Midbrain (tissue), 1 donor: ENCODE data around the gene DCC.

Experiments used
- DNase-seq: peaks from one replicate; lab custom pipeline; 2025; lab: John Stamatoyannopoulos, UW

The DCC gene

GRCh38 chr18:52339891-52340371 lies at the start of gene DCC:
Gene DCC, plus strand, starts transcription at chr18:52340197. Its CDS starts 591 bp downstream, at chr18:52340788.
- DNase-seq: peak; percentile 73

GRCh38 chr18:52310651-52311050 lies 29.3 kb upstream of the DCC start:
- DNase-seq: no peak

DNA sequence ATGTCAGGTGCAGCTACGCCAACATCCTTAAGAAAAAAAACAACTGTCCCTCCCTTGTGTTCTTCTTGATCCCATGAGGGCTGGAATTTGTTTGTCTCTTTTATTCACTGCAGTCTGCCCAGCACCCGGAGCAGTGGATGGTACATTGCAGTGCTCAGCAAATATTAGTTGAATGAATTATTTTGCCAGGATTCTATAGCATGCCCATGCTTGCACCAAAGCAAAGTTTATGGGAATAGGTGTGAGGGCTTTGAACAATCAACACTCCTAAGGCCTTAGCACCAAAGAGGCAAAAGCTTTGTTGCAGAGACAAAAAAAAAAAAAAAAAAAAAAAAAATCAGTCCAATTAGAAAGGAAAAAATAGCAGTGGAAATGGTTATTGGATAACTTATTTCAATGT lies 28.7 kb upstream of the DCC start:
- no peak for DNase-seq

GRCh38 chr18:52312346-52312745 lies 27.7 kb upstream of the DCC start:
- no peak for DNase-seq

DNA sequence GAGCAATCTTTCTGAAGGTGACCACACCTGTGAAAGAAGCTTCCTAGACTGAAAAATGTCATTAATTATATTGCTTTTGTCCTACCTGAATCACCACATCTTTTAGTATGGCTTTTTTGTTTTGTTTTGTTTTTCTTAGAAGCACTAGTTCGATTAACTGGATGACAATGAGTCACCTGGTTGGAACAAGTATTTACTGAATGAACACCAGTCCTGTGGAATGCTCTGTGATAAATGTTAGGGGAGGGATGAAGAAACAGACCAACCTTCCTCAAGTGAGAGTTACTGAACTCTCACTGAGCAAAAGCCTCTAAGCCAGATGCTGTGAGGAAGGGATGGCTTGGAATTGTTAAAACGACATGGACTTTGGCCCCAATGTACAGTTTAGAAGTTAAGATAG lies 26.8 kb upstream of the DCC start:
- no peak for DNase-seq

DNA sequence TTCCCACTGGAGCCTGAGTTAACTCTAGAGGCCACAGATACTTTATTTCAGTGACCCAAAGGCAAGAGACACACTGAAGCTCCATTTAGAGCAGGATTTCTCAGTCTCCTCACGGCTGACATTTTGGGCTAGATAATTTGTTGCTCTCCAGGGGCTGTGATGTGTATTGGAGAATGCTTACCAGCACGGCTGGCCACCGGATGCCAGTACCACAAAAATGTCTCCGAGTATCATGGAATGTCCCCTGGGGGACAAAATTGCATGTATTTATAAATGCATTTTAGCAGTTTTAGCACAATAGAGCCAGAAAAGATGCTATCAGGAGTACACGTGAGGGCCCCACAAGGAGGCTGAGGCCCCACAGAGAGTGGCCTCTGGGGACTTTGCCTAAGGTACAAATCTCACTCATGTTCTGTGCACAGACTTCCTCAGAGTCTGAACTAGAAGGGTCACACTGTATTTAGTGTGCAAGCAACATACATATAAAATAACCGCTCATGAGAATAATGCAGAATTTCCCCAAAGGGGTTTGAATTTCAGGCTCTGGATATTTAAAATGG lies 20.5 kb upstream of the DCC start:
- DNase-seq: no peak

GRCh38 chr18:52322307-52322706 lies 17.7 kb upstream of the DCC start:
- no peak for DNase-seq

DNA sequence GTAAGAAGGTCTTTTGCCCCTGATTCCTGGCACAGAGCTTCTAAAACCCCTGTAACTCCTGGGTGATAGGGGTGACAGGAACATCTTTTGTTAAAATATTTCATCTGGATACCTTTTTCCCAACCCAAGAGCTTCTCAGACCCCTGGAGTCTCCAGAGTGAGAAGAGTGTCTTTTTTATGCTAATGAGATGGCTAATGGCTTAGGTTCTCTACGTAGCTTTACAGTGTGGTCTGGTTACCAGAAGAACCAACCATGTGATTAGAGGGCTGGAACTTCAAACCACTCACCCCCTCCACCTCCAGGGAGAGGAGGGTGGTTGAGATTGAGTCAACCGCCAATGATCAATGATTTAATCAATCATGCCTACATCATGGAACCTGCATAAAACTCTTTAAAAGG lies 16.2 kb upstream of the DCC start:
- DNase-seq: no peak

DNA sequence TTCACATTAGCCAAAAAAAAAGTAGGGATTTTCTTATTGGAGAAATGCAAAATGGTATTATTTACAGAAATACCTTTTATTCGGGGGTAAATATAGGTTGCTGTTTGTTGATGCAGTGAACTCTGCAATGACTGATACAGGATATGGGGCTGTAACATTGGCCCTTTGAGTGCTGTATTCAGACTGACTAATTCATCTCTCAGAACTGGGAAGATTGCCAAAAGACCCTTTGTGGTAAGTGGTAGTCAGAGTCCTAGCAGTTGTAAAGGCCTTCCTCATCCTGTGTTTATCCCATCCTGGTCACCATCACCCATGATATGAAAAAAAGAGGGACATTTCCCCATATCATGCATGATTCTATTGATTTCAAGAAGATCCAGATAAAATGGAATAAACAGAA lies 14.0 kb upstream of the DCC start:
- no peak for DNase-seq

DNA sequence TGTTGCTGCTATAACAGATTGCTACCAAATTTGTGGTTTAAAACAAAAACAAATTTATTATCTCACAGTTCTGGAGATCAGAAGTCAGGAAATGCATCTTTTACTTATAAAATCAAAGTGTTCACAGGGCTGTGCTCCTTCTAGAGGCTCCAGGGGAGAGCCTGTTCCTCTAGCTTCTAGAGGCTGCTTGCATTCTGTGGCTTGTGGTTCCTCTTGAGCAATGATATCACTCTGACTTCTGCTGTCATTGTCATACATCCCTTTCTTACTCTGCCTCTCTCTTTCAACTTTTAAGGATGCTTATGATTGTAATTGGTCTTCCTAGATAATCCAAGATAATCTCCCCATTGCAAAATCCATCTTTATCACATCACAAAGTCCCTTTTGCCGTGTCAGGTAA lies 6.1 kb upstream of the DCC start:
- no peak for DNase-seq

- DNase-seq: no peak
Observed at GRCh38 chr18:52334307-52334706, 5.7 kb upstream of the DCC start.

- DNase-seq: no peak
Observed at GRCh38 chr18:52334896-52335295, 5.1 kb upstream of the DCC start.

- DNase-seq: no peak
Observed at GRCh38 chr18:52337276-52337675, 2.7 kb upstream of the DCC start.

DNA sequence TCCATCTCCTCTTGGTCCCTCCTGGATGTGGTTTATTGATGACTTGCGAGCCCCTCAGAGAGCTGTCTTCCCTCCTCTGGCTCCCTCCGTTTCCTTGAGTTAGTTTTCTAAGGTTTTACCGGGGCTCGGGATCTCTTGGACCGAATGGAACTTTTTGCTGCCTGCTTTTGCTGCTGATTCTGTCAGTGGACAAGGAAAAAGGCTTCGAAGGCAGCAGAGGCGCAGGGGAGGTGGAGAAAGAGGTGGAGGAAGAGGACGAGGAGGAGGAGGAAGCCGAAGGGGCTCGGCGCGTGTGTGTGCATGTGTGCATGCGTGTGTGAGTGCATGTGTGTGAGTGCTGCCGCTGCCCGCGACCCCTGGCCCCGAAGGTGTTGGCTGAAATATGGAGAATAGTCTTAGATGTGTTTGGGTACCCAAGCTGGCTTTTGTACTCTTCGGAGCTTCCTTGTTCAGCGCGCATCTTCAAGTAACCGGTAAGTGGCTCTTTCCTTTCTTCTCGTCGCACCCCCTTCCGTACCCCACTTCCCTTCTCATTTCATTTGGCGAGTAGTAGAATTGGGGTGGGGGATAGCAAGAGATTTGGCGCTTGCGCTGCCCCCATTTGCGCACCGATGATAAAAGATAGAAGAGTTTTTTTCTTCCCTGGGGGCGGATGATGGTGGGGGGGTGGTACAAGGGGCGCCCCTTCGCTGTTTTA lies 557 bp downstream of the DCC start:
- DNase-seq: no peak

- no peak for DNase-seq
Observed at GRCh38 chr18:52341103-52341432, 1.1 kb downstream of the DCC start.

GRCh38 chr18:52341608-52342381 lies 1.8 kb downstream of the DCC start:
- peak; percentile 49 for DNase-seq

- no peak for DNase-seq
Observed at GRCh38 chr18:52342456-52342855, 2.5 kb downstream of the DCC start.

DNA sequence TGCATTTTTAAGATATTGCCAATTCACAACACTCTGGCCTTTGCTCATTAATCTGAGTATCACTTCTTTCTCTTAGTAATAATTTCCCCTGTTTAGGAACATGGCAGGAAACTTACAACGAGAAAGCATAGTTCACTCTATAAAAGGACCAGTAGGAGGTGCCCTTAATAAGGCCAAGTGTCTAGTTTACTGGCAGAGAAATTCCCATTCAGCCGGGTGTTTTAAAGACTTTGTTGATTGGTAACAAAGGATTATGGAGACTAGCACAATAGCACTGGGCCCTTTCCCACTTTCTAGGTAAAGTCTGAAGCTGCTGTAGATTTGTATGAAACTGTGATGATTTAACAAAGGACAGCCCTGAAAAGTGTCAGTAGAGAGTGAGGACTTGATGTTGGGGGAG lies 3.1 kb downstream of the DCC start:
- peak; percentile 76 for DNase-seq

- no peak for DNase-seq
Observed at GRCh38 chr18:52343731-52344340, 3.8 kb downstream of the DCC start.

DNA sequence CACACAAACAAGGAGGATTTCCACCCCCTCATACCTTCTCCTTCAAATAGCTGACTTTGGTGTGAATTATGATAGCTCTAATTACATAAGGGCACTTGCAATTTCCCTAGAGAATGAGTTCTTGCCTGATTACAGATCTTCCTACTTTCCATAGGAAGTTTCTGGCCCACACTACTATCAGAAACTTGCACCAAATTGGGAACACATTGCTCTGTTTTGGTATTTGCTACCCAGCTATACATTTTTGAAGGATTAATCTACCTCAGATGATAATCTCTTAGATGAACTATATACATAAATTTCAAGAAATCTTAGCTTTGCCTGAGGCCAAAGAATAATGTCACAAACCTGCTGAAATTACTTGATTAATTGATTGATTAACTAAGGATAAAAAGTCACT lies 4.9 kb downstream of the DCC start:
- no peak for DNase-seq

DNA sequence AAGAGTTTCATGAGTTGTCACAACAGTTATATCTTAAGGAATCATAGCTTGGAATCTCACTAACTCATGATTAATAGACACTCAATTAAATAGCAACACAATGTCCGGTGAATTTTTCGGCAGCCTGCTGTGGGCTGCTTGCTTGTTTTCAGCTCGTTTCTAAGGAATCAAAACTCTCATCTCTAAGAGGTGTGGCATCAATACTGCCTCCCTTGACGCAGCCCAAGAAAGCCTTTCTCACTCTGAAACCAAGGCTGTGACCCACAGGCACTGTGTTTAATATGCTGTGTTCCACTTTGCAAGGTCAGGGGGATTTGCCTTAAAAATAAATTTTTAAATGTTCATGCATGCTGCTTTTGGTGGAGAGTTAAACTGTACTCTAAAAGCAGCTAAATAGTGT lies 5.4 kb downstream of the DCC start:
- no peak for DNase-seq

GRCh38 chr18:52348209-52348608 lies 8.2 kb downstream of the DCC start:
- DNase-seq: no peak

DNA sequence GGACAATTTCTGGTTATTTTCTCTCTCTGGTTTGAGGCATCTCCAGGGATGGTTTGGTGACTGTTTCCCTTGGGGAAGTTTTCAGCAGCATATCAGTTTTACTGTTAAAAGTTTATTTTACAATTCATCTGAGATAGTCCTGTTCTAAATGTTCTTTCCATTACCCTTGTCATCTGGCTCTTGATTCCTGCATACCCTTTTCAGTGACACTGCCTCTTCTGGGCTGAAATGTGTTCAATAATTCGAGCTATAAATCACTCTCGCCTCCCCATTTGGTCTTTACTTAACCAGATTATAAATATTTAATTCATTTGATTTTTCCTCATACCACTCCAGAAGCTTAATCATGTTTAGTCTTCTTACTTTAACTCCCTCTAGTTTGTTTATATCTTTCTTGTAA lies 9.5 kb downstream of the DCC start:
- no peak for DNase-seq
